Dermis blood vessel endothelial cell (primary cell): ENCODE results near the gene ADAMTS14. TPM values are rescaled to one million over a fixed set of nuclear protein-coding genes. Genes with fewer than 3 reads are reported as not detected.

Experiments used
- DNase-seq: peaks from one replicate; pipeline ENCODE4 v3.0.0; 2010
- total RNA-seq: library from RNA; depleted of rRNA; stranded (reverse); fragments of >200 nt; gene quantifications from 2 replicates; pipeline ENCODE4 v1.2.3, GENCODE V29; 2014

The ADAMTS14 gene
- total RNA-seq, 1 donor from 2014 or later = under 0.01 TPM

DNA sequence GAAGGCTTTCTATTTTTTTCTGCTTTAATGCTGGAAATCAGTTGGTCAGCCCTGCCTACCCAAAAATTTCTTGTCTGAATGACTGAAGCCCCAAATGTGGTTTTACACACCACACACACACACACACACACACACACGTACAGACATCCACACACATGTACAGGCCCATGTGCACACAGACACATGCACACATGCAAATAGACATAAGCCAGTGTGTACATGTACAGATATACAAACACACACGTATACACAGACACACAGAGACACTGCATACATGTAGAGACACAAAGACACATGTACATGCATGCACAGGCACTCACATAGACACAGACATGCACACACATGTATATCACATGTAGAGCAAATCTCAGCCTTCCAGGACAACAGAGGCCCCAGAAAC lies 58.6 kb downstream of the ADAMTS14 start:
- DNase-seq = no peak

- no peak for DNase-seq
Measured at GRCh38 chr10:70732569-70732968, 60.3 kb downstream of the ADAMTS14 start.

DNA sequence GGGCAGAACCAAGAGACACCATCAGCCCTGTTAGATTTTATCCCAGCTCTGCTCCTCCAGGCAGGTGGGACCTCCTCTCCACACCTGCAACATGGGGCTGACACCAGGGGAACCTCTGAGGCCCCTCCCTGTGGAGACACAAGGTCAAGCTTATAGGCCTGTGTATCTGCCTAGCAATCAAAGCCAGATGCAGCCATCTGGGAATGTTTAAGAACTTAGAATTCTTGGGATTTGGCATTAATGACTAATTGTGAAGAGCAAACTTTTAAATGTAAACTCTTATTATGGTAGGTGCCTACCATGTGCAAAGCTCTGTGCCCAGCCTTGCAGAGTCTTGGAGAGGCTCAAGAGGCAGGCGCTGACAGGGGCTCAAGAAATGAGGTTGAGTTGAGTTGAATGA lies 60.7 kb downstream of the ADAMTS14 start:
- DNase-seq = no peak

GRCh38 chr10:70735161-70735560 lies 62.9 kb downstream of the ADAMTS14 start:
- no peak for DNase-seq

DNA sequence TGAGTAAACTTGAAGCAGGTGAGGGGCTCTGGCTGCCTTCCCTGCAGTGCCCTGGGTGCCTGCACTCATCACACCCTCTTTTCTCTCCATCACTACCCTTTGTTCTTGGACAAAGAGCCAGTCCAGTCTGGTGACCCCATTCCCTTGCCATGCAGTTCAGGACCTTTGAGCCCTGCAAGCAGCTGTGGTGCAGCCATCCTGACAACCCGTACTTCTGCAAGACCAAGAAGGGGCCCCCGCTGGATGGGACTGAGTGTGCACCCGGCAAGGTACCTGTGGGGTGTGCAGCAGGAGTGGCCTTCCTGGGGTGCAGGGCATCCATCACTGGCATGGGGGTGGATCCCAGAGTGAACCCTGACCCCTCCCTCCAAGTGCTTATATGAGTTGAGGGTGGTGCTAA lies 64.2 kb downstream of the ADAMTS14 start:
- no peak for DNase-seq

GRCh38 chr10:70737250-70737649 lies 64.9 kb downstream of the ADAMTS14 start:
- DNase-seq = no peak

DNA sequence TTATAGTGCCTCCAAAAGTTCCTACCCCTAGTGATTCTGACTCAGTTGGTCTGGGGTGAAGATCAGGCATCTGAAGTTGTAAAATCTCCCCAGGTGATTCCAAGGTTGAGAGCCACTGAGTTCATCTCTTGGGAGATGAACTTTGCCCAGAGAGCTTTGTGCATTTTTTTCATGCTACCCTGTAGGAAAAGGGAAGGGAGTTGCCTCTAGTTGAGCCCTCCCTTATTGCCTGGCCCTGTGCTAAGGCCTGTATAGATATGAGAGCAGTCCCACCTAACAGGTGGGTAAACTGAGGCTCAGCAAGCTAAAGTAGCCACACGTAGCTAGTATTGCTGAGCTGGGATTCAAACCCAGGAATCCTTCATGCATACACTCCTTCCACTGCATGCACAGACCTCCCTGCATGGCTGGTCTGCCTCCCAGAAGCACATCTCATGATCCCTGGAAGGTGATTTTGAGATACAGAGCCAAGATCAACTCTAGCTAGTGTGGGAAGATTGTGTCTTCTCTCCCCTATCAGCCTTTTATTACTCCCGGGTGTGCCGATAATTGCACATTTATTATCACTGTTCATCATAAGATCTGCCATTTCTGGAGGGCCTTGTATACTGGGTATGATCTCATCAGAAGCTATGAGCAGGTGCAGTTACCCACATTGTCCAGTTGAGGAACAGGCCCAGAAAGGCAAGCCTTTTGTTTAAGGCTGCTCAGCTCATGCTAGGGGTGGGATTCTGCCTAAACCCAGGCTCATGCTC lies 65.9 kb downstream of the ADAMTS14 start:
- peak; percentile 13 for DNase-seq

GRCh38 chr10:70738761-70739121 lies 66.4 kb downstream of the ADAMTS14 start:
- no peak for DNase-seq

GRCh38 chr10:70740406-70741288 lies 68.3 kb downstream of the ADAMTS14 start:
- DNase-seq = no peak

DNA sequence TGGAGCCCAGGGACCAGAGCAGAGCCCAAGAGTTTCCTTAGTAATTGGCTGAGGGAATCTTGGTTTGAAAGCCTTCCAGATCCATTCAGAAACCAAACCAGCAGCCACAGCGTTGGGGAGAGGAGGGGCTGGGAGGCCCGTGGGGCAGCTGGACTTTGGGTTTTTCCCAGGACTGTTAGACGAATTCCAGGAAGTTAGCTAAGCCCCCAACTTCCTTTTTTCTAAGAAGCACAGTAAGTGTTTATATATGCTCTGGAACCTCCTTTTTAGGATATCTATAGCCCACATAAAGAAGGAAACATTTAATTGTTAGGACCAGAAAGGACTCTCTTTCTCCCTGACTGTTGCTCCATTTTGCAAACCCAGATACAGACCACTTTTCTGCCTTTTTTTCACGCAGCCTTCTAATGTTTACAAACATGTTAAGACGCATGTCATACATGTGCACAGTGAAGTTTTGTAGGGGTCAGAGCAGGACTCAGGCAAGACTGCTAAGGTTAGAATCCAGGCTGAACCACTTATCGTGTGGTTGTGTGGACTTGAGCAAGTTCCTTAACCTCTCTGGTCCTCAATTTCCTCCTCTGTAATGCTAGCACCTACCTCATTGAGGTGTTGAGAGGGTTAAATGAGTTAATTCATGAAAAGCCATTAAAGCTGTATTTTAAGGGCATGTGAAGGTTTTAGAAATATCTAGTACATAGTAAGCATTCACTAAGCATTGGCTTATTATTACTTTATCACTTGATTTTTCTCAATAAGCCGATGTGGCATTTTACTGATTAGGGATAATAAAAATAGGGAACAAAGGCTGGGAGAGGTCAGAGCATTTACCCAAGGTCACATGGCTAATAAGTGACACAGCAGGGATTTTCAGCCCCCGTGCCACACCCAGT lies 70.5 kb downstream of the ADAMTS14 start:
- DNase-seq = peak; percentile 73

- DNase-seq = no peak
Measured at GRCh38 chr10:70743430-70743788, 71.1 kb downstream of the ADAMTS14 start.

- DNase-seq = no peak
Measured at GRCh38 chr10:70743879-70744278, 71.6 kb downstream of the ADAMTS14 start.

DNA sequence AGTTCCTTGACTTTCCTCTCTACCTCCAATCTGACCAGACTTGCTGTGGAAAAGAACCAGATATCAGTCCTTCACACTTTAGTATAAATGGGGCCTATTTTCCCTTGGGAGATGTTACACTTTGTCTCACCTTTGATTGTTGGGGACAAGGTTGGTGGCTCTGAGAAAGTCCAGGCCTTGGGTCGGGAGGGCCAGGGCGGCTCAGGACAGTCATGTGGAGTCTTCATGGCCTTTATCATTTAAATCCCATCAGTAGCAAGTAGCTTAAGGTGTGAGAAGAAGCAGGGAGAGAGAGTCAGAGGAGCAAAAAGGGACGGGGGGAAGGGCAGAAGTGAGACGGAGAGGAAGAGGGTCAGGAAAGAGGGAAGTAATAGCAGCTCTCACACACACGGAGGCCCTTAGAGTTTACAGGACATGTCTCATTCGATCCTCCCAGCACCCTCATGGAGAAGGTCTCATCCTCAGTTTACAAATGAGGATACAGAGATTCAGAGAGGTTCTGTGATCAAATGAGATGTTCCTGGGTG lies 72.4 kb downstream of the ADAMTS14 start:
- no peak for DNase-seq

DNA sequence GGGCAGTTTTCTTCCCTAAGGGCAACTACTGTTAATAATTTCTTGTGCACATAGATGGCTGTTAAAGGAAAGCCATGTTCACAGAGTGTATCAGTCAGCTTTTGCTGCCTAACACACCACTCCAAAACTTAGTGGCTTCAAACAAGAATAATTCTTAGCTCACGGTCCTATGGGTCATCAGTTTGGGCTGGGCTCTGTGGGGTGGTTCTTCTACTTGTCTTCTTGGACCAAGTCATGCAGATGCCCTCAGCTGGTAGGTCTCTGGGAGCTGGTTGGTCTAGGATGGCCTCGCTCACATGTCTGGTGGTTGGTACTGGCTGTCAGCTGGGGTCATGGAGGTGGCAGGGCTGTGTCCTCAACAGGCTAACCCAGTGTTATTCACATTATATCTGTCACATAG lies 73.2 kb downstream of the ADAMTS14 start:
- no peak for DNase-seq

DNA sequence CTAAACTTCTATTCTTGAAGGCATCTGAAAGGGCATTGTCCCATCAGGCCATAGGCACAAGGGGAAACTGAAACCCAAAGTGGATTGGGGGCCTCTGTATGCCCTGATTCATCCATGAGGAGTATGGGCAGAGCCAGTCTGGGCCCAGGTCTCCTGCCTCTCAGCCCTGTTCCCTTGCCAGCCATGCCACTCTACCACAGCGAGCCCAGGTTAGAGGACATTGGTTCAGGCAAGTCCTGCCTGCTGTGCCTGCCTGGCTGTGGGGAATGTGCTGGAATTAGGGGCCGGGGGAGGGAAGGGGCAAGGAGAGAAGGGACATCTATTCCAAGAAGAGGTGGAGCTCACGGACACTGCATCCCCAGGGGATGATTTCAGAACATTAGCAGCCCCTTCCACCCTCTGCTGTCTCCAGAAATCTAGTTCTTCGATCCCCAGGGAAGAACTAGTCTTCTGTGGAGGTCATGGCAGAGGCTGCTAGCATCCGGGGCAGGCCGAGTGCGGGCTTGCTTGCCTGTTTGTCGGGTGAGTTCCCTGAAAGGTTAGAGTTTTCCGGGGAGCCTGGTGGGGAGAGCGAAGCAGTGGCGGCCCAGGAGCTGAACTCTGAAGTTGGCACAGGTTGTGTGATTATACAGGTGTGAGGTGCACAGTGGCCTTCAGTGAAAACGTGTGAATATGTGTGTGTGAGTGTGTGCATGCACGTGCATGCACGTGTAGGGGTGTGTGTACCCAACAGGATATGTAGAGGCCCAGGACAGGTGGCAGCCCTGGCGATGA lies 75.1 kb downstream of the ADAMTS14 start:
- no peak for DNase-seq

DNA sequence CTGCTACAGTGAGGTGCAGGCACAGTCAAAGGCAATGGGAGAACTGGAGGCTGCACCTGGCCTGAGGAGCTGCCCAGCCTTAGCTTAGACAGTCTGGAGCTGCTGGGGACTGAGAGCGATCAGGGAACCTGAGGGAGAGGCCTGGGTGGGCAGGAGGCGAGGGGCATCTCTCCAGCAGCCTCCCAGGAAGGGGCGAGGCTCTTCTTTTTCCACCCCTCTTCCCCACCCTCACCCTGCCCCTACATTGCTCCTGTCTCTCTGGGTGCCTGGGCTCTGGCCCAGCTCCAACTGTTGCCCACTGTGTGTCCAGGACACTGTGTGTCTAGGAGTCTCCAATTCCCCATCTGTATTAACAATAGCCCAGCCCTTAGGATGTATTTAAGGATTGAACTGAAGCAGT lies 76.0 kb downstream of the ADAMTS14 start:
- no peak for DNase-seq

- no peak for DNase-seq
Measured at GRCh38 chr10:70748801-70749573, 76.7 kb downstream of the ADAMTS14 start.

- no peak for DNase-seq
Measured at GRCh38 chr10:70749756-70750155, 77.5 kb downstream of the ADAMTS14 start.

DNA sequence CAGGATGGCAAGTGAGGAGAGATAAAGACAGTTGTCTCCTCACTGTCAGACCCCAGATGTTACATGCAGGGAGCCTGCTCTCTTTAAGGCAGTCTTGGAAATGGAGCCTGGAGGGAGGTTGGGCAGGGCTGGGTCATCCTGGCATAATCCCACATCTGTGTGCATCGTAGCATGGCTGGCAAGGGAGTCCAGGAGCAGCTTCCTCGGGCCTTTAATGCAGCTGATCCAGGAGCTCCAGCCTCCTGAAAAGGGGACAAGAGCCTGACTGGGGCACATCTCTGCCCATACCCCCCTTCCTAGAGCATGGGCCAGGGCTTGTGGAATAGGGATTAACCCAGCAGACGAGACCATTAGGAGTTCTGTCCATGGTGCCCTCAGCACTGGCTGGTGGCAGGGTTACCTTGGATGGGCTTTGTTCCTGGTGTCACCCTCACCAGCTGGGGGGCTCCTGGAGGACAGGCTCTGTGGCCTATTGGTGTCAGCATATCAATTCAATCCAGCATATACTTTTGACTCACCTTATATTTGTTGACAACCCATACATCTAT lies 77.9 kb downstream of the ADAMTS14 start:
- DNase-seq = no peak

- no peak for DNase-seq
Measured at GRCh38 chr10:70751356-70751755, 79.0 kb downstream of the ADAMTS14 start.

- no peak for DNase-seq
Measured at GRCh38 chr10:70751991-70752390, 79.7 kb downstream of the ADAMTS14 start.
